PFSK-1 (cell line): ENCODE data around the gene SOX14.

Source experiments
- FOXP2 ChIP-seq: optimal IDR thresholded peaks from 2 replicates; pipeline ENCODE3; 2011; ENCODE audit warnings: borderline replicate concordance, control low read depth, inconsistent platforms; ENCODE audit not compliant: insufficient read depth; ENCODE audit errors: extremely low read length, extremely low read depth
- POLR2AphosphoS5 ChIP-seq: IDR thresholded peaks from 2 replicates; pipeline ENCODE4 v1.6.1; 2012; ENCODE audit warnings: low read depth, mild to moderate bottlenecking, control low read depth, low read length, moderate library complexity
- SIN3A ChIP-seq: IDR thresholded peaks from 2 replicates; pipeline ENCODE4 v1.6.1; 2012; ENCODE audit warnings: mild to moderate bottlenecking, low read length, moderate library complexity, borderline replicate concordance; ENCODE audit not compliant: insufficient read depth
- TAF1 ChIP-seq: IDR thresholded peaks from 2 replicates; pipeline ENCODE4 v1.6.1; 2012; ENCODE audit warnings: low read length, control low read depth, borderline replicate concordance; ENCODE audit not compliant: insufficient read depth
- TF ChIP-seq, protein P1 (sequence below), 2 experiments: IDR thresholded peaks; 2 replicates each; pipeline versions ENCODE4 v1.6.1 to v1.8.0; 2011 to 2012; ENCODE audit warnings: low read depth in 2 of 2, low read length in 2 of 2, control low read depth in 1 of 2, inconsistent platforms in 1 of 2, mild to moderate bottlenecking in 1 of 2, moderate library complexity in 1 of 2; ENCODE audit not compliant: insufficient read depth in 1 of 2

- TF ChIP-seq SIN3A, result no peak
- TF ChIP-seq POLR2AphosphoS5, result no peak
- TF ChIP-seq, protein P1, sequence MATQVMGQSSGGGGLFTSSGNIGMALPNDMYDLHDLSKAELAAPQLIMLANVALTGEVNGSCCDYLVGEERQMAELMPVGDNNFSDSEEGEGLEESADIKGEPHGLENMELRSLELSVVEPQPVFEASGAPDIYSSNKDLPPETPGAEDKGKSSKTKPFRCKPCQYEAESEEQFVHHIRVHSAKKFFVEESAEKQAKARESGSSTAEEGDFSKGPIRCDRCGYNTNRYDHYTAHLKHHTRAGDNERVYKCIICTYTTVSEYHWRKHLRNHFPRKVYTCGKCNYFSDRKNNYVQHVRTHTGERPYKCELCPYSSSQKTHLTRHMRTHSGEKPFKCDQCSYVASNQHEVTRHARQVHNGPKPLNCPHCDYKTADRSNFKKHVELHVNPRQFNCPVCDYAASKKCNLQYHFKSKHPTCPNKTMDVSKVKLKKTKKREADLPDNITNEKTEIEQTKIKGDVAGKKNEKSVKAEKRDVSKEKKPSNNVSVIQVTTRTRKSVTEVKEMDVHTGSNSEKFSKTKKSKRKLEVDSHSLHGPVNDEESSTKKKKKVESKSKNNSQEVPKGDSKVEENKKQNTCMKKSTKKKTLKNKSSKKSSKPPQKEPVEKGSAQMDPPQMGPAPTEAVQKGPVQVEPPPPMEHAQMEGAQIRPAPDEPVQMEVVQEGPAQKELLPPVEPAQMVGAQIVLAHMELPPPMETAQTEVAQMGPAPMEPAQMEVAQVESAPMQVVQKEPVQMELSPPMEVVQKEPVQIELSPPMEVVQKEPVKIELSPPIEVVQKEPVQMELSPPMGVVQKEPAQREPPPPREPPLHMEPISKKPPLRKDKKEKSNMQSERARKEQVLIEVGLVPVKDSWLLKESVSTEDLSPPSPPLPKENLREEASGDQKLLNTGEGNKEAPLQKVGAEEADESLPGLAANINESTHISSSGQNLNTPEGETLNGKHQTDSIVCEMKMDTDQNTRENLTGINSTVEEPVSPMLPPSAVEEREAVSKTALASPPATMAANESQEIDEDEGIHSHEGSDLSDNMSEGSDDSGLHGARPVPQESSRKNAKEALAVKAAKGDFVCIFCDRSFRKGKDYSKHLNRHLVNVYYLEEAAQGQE (IDR thresholded peaks at IDR 0.05; ENCODE audit: insufficient read depth in 1 of 2, low read depth in 2 of 2, low read length in 2 of 2), result no peak
- TF ChIP-seq TAF1, result no peak
- TF ChIP-seq FOXP2, result no peak
Measured at GRCh38 chr3:137761099-137761562, 3.0 kb upstream of the SOX14 start.
